MCF 10A (cell line): ENCODE measurements around the gene GRIK2. TPM values are rescaled to one million over a fixed set of nuclear protein-coding genes. Genes with fewer than 3 reads are reported as not detected.

ENCODE experiments used
- BruUV-seq: library from RNA; stranded (reverse); fragments of 400-500 nt; replicated peaks from 2 replicates; lab custom pipeline; 2021; lab: Mats Ljungman, UMichigan
- CTCF ChIA-PET: fragments of 300-600 bp; sonication (Branson Sonifier 250); formaldehyde crosslinking; extraction: SDS; loops from one replicate; lab custom pipeline; 2021; ENCODE audit warnings: antibody characterized with exemption, inconsistent platforms; lab: Yijun Ruan, JAX
- POLR2A ChIA-PET: fragments of 300-600, 350-650 bp; sonication (Branson Sonifier 250); formaldehyde crosslinking; extraction: SDS; loops from one replicate; lab custom pipeline; 2020; ENCODE audit warnings: antibody characterized with exemption, inconsistent platforms; lab: Yijun Ruan, JAX
- DNase-seq: peaks from one replicate; pipeline ENCODE4 v3.0.0-alpha.2; 2018; ENCODE audit not compliant: unreplicated experiment
- H3K27ac Mint-ChIP-seq: one replicate; pipeline ENCODE4 v1.8.0; 2022; ENCODE audit warnings: mild to moderate bottlenecking, low read depth, mixed read lengths; ENCODE audit not compliant: unreplicated experiment
- H3K27me3 Mint-ChIP-seq: one replicate; pipeline ENCODE4 v1.8.0; 2022; ENCODE audit warnings: mixed read lengths; ENCODE audit not compliant: insufficient read depth, unreplicated experiment
- H3K36me3 Mint-ChIP-seq: one replicate; pipeline ENCODE4 v1.8.0; 2022; ENCODE audit warnings: mild to moderate bottlenecking, moderate library complexity, mixed read lengths; ENCODE audit not compliant: insufficient read depth, unreplicated experiment
- H3K4me1 Mint-ChIP-seq: one replicate; pipeline ENCODE4 v1.8.0; 2022; ENCODE audit warnings: mixed read lengths; ENCODE audit not compliant: insufficient read depth, unreplicated experiment
- H3K4me3 Mint-ChIP-seq: one replicate; pipeline ENCODE4 v1.8.0; 2022; ENCODE audit warnings: mild to moderate bottlenecking, moderate library complexity, mixed read lengths; ENCODE audit not compliant: unreplicated experiment
- H3K9me3 Mint-ChIP-seq: one replicate; pipeline ENCODE4 v1.8.0; 2022; ENCODE audit warnings: mixed read lengths; ENCODE audit not compliant: unreplicated experiment
- CTCF ChIP-seq: fragments of 200-600 bp; IDR thresholded peaks from one replicate; pipeline ENCODE4 v1.8.0; 2022; ENCODE audit warnings: antibody characterized with exemption, mild to moderate bottlenecking; ENCODE audit not compliant: unreplicated experiment
- intact Hi-C: fragments of 100-400 bp; cut with micrococcal nuclease; formaldehyde crosslinking; loops from 2 replicates; pipeline ENCODE4 v1.14.1; 2022
- total RNA-seq: library from RNA; stranded (reverse); gene quantifications from 2 replicates; pipeline ENCODE4 v1.2.3, GENCODE V29; 2022

The GRIK2 gene
- total RNA-seq, 1 experiment from 2014 or later: 0.89 TPM

- Mint-ChIP-seq H3K27ac (no peak overlapping the region), H3K9me3 (no peaks in the 10 kb centered on the region), H3K36me3 (no peaks in the 10 kb centered on the region), H3K4me1 (no peaks in the 10 kb centered on the region), H3K4me3 (no peak overlapping the region), H3K27me3 (no peaks in the 10 kb centered on the region)
- intact Hi-C loops: no loop called here
- CTCF ChIA-PET: interaction anchor here (1.3 kb wide), 1 partner anchor 771 kb away, joined by 4 read pairs; no protein-coding TSS in a partner anchor
- no peak for DNase-seq
- BruUV-seq: no TSS peak
- no peak for TF ChIP-seq CTCF
- POLR2A ChIA-PET: no interaction called here
These were observed 454.2 kb downstream of the GRIK2 start for GRCh38 chr6:101847690-101848089.

GRCh38 chr6:101851911-101852310, 458.4 kb downstream of the GRIK2 start:
- CTCF ChIA-PET: no interaction called here
- no peak for TF ChIP-seq CTCF
- Mint-ChIP-seq H3K4me3 (no peak overlapping the region), H3K4me1 (no peaks in the 10 kb centered on the region), H3K27me3 (no peaks in the 10 kb centered on the region), H3K9me3 (no peaks in the 10 kb centered on the region), H3K36me3 (no peaks in the 10 kb centered on the region), H3K27ac (peak overlapping the region; percentile 5)
- intact Hi-C loops: no loop called here
- DNase-seq: peak; percentile 50
- BruUV-seq: no TSS peak
- POLR2A ChIA-PET: no interaction called here

GRCh38 chr6:101853231-101854085, 459.9 kb downstream of the GRIK2 start:
- no TSS peak for BruUV-seq
- Mint-ChIP-seq H3K36me3 (no peaks in the 10 kb centered on the region), H3K9me3 (no peaks in the 10 kb centered on the region), H3K4me1 (no peaks in the 10 kb centered on the region), H3K27ac (no peak overlapping the region), H3K4me3 (no peak overlapping the region), H3K27me3 (no peaks in the 10 kb centered on the region)
- CTCF ChIA-PET: interaction anchor here (0.6 kb wide), 1 partner anchor 113 kb away, joined by 3 read pairs; no protein-coding TSS in a partner anchor
- peak; percentile 4 for DNase-seq
- TF ChIP-seq CTCF: no peak
- POLR2A ChIA-PET: no interaction called here
- intact Hi-C loops: no loop called here

GRCh38 chr6:101876431-101876830, 482.9 kb downstream of the GRIK2 start:
- no peaks in the 10 kb centered on the region for H3K36me3 Mint-ChIP-seq
- intact Hi-C loops: no loop called here
- no peak for TF ChIP-seq CTCF
- H3K4me1 Mint-ChIP-seq: no peaks in the 10 kb centered on the region
- POLR2A ChIA-PET: interaction anchor here (0.6 kb wide), 1 partner anchor 120 kb away, joined by 3 read pairs; no protein-coding TSS in a partner anchor
- no peaks in the 10 kb centered on the region for H3K27me3 Mint-ChIP-seq
- CTCF ChIA-PET: interaction anchor here (0.7 kb wide), 1 partner anchor 1412 kb away, joined by 3 read pairs; no protein-coding TSS in a partner anchor
- no peak for DNase-seq
- no TSS peak for BruUV-seq
- no peak overlapping the region for H3K27ac Mint-ChIP-seq
- H3K4me3 Mint-ChIP-seq: no peak overlapping the region
- H3K9me3 Mint-ChIP-seq: no peaks in the 10 kb centered on the region
